ENCODE measurements around the gene PACS1.

DNA sequence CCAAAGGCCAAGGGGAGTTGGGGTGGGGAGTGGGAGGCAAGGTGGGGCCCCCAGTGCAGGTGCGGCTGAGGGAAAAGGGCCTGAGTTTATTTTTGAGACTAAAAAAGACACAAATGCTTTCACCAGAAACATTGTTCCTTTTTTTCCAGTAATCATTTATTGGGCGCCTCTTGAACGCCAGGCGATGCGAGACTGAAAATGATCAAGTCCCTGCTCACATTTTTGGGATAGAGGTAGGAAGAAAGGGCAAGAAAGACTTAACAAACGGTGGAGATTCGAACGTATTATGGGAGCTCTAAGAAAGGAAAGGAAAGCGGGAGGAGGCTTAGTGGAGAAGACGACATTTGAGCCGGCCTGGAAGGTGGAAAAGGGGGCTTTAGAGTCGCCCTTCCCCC, 18.7 kb upstream of the PACS1 start:
- TF ChIP-seq CTCF (IDR thresholded peaks at IDR 0.05) (no peak), EZH2 (IDR thresholded peaks at IDR 0.05; ENCODE audit: borderline replicate concordance, insufficient read depth, low read depth, low read length, poor library complexity, severe bottlenecking) (no peak)
